NCI-H82 (cell line): ENCODE measurements around the gene SLIT3.

Source experiments
- DNase-seq: peaks from one replicate; lab custom pipeline; 2025; lab: John Stamatoyannopoulos, UW

SLIT3 gene

DNA sequence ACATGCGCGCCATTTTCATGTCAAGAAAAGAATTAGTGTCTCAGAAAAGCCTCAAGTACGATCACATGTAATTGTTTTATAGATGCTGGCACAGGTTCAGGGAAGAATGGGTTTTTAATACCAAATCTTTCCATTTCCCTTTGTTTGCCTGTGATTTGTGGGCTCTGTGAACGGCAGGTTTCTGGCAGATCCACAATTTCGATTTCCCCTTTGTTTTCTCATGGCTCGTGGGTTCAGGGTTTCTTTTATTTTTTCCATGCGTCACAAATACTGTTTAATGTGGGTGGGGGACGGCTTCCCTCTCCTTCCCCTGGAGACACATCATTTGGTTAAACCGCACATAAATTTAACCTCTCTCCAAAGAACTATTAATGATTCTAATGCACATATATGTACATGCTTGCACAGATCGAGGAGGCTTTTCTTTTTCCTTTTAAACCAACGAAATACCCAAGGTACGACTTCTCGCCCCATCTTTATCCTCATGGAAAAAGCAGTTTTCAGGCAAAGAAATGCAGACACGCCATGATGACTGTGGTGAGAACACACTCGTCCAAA is 195.9 kb downstream of the SLIT3 start:
- no peak for DNase-seq

DNA sequence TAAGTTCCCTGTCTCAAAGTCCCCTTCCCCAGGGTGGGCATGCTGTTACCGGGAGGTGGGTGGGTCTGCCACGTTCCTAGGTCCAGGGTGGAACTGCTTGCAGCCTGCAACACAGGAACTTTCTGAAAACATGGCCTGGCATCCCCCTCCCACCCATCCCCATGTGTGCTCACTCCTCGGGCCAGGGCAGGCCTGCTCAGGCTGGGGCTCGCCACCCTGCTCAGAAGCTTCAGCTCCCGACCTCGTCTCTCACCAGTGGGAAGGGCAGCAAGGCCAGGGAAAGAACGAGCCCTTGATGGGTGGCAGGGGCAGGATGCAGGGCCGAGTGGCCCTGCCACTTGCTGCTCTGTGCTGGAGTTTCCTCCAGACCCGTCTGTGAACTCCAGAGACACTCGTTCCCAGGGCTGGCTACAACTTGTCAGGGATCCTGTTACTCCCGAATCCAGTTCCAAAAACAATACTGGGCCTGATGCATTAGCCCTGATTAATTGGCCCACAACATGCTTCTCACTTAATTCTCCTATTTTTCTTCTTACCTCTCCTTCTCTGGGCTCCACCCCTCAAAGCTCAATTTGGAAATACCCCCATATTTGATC is 197.3 kb downstream of the SLIT3 start:
- no peak for DNase-seq

DNA sequence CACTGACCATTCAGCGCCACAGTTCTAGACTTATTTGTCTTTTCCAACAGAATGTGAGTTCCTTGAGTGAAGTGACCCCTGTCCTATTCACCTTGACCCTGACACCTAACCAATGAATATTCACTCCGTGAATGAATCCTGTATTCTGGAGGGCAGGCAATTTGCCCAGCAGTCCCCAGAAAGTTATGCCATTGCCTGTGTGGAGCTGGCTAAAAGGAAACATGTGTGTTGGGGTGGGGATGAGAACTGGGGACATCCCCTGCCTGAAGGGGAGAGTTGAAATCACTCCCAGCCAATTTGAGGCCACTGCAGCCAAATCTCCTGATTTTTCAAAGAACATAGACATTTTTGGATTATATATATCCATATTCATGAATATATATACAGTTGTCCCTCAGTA is 199.0 kb downstream of the SLIT3 start:
- DNase-seq: no peak

DNA sequence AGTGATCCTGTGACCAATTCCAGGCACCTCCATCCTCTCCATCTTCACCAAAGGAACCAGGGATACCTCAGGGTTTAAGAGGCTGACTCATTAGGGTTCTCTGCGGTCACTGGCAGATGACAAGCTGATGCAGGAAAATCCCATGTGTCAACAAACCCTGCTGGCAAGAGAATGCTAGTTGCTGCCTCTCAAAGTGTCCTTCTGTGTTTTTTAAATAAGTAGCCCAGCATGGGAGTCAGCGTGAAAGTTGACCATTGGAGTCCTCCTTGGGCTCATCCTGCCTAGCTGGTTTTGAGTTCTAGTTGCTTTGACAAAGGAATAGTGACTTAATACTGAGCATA is 200.2 kb downstream of the SLIT3 start:
- DNase-seq: peak; percentile 72

DNA sequence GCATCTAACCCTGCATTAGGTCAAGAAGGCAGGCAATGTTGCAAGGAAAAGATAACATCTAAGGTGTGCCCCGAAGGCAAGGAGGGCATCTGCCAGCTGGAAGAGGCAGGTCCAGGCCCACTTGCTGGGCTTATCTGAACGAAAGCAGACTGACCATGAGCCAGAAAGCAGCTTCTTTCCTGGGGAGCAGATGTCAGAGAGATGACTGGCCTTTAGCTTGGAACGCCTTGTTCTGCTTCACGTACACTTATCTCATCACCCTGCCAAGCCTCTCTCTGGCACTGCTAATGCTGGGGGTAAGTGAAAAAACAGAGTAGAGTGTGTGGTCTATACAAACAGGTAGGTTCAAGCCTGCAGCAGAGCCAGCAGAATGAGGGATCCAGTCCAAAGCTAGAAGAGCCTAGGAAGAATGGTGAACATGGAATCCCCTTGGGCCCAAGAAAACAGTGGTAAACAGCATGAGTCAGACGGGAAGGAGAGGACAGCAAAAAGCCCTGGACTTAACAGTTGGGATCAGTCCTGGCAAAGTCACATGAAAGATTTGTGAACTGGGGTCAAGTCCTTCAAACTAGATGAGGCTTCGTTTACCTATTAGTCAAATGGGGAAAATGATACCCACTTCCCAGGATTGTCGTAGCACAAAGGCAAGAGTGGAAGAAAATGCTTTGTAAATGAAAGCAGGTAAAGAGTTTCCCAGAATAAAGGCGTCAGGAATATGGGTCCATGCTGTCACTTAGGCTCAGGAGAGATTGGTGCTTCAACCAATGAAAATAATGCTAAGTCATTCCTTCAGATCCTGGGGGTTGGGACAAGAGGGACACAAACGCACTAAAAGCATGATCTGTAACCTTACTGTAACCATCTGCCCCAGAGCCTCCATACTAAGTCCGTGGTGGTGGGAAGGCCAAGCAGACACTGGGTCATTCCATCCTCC is 200.9 kb downstream of the SLIT3 start:
- DNase-seq: no peak

DNA sequence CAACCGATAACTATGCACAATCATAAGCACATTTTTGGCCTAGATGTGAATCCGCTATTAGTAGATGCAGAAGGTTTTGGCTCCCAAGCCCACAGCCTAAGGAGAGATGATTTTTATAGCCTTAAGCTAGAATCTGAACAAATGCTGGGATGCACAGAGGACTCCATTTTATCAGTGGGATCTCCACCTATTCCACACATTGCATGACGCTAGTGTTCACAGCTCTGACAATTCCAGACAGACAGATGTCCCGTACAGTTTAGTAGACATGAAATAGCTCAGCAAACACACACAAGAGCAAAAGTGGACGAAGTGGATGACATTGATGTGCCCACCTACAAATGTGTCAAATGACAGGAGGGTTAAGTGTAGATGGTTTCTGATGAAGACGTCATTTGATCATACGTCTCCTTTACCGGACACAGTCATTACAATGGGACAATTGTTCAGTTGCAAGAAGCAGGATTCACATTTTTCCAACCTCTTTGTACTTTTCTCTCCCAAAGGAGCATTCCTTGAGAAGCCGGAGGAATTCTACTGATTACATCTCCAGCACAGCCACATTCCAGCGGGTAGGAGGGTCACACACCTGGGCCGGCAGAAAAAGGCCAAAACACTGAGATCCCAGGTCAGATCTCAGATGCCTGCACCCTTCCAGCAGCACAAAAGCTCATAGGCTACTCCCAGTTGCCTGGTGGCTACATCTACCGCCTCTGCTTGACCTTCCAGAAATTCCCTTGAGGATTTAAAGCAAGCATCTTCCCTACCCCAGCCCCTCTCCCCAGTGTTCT is 202.4 kb downstream of the SLIT3 start:
- no peak for DNase-seq

- DNase-seq: no peak
Observed at GRCh38 chr5:169097374-169098326, 203.3 kb downstream of the SLIT3 start.

DNA sequence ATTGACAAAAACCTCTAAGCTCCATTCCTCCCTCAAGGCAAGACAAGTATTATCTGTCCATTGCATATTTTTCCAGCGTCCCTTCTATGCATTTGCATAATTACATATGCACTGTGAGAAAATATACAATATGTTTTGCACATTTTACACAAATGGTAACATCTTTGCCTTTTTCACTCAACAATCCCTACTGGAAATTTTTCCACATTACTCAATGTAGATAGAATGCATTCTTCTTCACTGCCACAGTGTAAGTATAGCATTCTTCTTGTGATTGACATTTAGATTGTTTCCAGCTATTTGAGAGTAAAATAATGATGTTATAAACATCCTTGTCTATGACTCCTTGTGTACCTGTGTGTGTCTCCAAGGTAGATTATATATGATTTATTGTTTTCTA is 205.0 kb downstream of the SLIT3 start:
- DNase-seq: no peak

DNA sequence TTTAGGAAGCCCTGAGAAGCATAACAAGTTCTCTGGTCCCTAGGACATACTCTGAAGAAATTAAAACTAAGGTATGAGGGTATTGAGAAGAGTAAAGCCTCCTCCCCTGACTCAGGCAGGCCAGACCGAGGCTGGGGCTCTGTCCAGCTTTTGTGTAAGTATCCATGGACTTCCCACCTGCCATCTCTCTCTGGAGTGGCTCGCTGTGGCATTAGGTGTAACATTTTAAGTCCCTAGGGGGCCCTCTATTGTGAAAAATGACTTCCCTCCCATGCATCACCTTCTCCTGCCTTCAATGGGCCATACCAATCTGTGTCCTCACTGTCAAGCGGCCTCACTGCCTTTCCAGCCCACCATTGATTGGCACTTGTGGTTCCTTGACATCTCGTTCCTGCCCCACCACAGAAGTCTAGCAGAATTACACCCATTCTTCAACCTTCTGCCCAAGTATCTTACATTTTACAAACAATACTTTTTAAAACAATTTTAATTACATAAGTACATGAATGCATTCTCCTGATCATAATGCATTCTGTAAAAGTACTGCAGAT is 205.5 kb downstream of the SLIT3 start:
- peak; percentile 16 for DNase-seq

DNA sequence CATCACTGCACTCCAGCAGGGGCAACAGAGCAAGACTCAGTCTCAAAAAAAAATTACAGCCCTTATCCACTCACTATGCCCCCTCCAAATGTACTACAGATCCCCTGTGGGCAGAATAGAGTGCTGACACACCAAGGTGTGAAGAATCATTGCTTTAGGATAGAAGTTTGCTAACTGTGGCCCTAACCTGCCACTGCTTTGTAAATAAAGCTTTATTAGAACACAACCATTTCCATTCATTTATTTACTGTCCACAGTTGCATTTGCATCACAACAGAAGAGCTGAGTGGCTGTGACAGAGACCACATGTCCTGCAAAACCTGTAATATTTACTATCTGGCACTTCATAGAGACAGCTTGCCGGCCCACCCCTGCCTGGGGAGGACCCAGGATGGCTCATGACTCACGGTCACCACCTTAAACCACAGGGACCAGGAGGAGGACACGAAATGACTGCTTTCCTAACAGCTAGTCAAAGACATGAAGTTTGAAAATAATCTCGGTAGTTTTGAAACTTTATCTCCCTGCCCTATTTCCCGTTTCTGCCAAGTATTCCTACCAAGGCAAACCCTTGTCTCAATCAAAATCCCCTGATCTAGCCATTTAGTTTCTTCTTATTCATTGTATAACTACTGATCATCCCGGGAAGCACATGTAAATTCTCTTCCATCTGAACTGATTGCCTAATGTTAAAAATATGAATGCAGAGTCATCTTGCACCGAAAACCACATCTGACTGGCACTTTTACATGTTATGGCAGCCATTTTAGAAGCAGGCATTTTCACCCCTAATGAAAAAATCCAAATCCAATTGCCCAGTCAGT is 206.1 kb downstream of the SLIT3 start:
- no peak for DNase-seq

GRCh38 chr5:169091396-169091980 is 209.5 kb downstream of the SLIT3 start:
- DNase-seq: no peak

DNA sequence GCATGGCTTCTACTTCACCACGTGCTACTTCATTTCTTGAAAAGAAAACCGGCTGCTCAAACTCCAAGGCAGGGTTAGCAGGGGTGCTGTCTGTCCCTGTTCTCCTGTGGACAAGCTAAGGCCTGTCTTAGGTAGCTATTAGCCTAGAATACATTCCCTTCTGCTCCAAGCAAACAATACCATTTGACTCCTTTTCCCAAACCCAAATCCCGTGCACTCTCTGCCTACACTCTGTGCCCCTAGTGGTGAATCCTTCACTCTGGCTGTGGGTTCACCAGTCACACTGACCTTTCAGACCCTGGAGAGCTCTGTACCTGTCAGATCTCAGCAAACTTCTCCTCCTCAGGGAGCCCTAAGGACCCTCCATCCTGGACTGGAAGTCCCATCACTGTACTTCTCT is 211.6 kb downstream of the SLIT3 start:
- DNase-seq: peak; percentile 4

GRCh38 chr5:169088028-169088725 is 212.8 kb downstream of the SLIT3 start:
- DNase-seq: no peak

DNA sequence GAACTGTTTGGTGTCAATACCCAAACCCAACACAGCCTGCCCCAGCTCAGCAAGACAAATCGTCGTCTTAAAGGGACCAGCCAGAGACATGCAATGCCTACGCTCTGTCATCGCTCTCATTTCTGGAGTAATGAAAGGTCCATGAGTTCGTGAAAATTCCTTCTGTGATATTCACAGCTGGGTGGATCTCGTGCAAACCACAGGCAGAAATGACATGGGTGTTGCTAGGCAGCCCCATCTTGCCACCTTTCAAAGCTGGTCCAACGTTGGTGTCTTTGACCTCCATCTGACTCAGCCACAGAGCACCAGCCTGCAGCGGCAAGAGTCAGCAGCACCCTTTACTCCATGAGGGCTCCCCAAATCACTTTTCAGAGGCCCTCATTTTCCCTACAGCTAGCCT is 215.3 kb downstream of the SLIT3 start:
- DNase-seq: no peak

DNA sequence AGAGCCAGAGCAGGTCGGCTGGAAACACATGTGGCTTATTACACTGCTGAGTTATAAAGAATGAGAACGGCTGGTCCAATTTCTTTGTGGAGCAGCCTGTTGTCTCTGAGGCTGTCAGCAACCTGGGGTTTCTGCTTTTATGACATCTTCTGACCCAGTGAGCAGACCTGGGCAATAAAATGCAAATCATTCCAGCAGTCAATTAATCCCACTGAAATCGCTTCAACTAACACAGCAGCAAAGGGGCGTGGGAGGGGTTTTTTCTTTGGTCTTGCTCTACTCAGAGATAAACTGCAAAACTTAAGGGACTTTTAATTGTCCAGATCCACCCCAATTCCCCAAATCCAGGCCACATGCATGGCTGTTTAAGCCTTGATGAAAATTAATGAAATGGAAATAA is 215.7 kb downstream of the SLIT3 start:
- DNase-seq: no peak

DNA sequence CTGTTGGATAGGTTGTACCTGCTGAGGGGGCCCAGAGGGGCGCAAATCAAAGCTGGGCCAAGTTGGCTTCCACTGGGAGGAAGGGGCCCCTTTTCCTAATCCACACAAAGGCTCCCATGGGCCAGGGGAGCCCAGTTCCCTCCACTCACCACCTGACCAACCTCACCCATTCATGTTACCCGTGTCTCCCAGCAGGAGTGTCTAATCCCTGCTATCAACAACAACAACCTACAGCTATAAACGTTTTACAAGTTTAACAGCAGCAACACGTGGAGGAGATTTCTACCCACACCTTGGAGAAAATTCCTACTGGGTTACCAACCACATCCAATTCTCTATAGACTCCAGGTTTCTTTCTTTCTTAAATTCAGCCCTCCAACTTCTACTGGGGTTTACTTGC is 216.2 kb downstream of the SLIT3 start:
- DNase-seq: no peak

- DNase-seq: no peak
Observed at GRCh38 chr5:169083394-169084018, 217.4 kb downstream of the SLIT3 start.

DNA sequence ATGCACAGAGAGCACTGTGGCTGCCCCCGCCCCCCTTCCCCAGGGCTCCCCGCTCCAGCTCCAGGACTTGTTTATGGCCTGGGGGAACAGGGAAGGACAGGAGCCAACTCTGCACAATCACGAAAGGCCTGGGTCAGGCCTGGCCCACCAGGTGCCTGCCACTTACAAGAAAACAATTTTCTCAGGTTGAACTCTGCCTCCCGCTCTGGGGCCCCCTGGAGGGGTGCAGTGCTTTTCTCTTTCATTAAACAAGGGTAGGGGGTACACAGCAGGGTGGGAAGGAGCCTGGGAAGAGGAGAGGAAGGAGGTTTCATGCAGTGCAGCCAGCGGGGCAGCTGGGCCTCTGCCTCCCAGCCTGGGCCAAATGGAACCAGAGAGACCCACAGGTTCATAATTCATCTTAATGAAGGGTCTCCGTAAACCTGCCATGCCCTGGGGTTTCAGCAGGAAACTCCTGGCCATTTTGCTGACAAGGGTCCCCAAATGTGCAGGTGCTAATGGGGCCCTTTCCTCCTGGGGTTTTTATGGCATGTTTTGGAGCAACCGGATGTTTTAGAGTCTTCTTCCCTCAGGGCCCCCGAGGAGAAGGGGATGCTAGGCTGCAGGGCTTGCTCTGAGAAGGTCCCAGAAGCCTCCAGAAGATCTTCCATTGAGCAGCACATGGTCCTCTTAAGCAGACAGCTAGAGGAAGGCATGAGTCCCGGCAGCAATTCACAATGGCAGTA is 219.8 kb downstream of the SLIT3 start:
- DNase-seq: no peak
